ENCODE measurements around the gene KIF1B. TPM values are rescaled to one million over a fixed set of nuclear protein-coding genes. Genes with fewer than 3 reads are reported as not detected.

KIF1B gene
- total and polyA plus RNA-seq, 7 donors, result 4.8 to 78.4 (median 46.4) TPM

DNA sequence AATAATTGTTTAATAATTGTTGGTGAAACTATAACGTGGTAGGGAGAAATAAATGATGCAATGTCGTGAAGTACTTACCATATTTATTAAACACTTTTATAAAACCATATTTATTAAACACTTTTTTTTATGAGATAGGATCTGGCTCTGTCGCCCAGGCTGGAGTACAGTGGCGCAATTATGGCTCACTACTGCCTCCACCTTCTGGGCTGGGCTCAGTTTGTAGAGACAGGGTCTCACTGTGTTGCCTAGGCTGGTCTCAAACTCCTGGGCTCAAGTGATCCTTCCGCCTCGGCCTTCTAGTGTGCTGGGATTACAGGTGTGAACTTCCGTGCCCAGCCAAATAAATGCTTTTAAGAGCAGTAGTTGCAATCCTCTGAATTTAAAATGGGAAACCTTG, 112.5 kb downstream of the KIF1B start:
- peaks cover 0 to 50% (median 22%) of the 10 kb centered on the region in 4 donors for H3K36me3 ChIP-seq
- TF ChIP-seq POLR2AphosphoS5 (IDR thresholded peaks at IDR 0.05) (no peak), EP300 (IDR thresholded peaks at IDR 0.05) (no peak), POLR2A (IDR thresholded peaks at IDR 0.05) (no peak)
- TF ChIP-seq, protein P1, sequence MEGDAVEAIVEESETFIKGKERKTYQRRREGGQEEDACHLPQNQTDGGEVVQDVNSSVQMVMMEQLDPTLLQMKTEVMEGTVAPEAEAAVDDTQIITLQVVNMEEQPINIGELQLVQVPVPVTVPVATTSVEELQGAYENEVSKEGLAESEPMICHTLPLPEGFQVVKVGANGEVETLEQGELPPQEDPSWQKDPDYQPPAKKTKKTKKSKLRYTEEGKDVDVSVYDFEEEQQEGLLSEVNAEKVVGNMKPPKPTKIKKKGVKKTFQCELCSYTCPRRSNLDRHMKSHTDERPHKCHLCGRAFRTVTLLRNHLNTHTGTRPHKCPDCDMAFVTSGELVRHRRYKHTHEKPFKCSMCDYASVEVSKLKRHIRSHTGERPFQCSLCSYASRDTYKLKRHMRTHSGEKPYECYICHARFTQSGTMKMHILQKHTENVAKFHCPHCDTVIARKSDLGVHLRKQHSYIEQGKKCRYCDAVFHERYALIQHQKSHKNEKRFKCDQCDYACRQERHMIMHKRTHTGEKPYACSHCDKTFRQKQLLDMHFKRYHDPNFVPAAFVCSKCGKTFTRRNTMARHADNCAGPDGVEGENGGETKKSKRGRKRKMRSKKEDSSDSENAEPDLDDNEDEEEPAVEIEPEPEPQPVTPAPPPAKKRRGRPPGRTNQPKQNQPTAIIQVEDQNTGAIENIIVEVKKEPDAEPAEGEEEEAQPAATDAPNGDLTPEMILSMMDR (IDR thresholded peaks at IDR 0.05), result no peak
- no peak overlapping the region for H3K4me3 ChIP-seq
- no peak for DNase-seq
- no peaks in the 10 kb centered on the region for H3K27me3 ChIP-seq
- intact Hi-C loops (cut with DNase I), result no loop called here
- H3K4me1 ChIP-seq, result no peaks in the 10 kb centered on the region
- H3K9me3 ChIP-seq, result no peaks in the 10 kb centered on the region
- no peak overlapping the region for H3K27ac ChIP-seq
- WGBS, 2 donors, result 96% methylated on average over 7 of the region's 7 CpGs

GRCh38 chr1:10324627-10325026, 114.3 kb downstream of the KIF1B start:
- H3K4me1 ChIP-seq, result no peaks in the 10 kb centered on the region
- no peaks in the 10 kb centered on the region for H3K9me3 ChIP-seq
- DNase-seq, result no peak
- no peak overlapping the region for H3K4me3 ChIP-seq
- TF ChIP-seq POLR2AphosphoS5 (IDR thresholded peaks at IDR 0.05), result no peak
- TF ChIP-seq POLR2A (IDR thresholded peaks at IDR 0.05), result no peak
- TF ChIP-seq EP300 (IDR thresholded peaks at IDR 0.05), result no peak
- TF ChIP-seq, protein P1 (IDR thresholded peaks at IDR 0.05), result no peak
- 91 to 94% methylated on average over 6 of the region's 6 CpGs for WGBS, 2 donors
- intact Hi-C loops (cut with DNase I), result no loop called here
- no peaks in the 10 kb centered on the region for H3K27me3 ChIP-seq
- peaks cover 0 to 55% (median 22%) of the 10 kb centered on the region in 4 donors for H3K36me3 ChIP-seq
- H3K27ac ChIP-seq, result no peak overlapping the region

DNA sequence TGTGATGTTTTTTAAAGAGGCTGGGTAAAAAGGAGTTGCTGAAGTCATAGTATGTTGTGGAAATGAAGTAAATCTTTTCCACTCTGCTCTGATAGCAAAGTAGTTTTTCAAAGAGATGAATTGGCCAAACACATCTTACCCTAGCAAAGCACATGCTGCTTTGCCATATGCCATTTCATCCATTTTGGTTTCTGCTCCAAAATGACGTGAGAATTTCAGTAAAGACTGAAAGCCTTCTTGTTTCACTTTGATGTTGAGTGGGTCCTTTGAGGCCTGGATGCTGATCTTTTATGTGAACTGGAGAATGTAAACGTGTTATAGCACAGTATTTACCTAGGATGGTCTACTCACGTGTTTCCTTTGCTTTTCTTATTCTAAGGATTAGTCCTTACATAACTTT, 115.2 kb downstream of the KIF1B start:
- TF ChIP-seq, protein P1 (IDR thresholded peaks at IDR 0.05), result no peak
- TF ChIP-seq POLR2AphosphoS5 (IDR thresholded peaks at IDR 0.05) (no peak), POLR2A (IDR thresholded peaks at IDR 0.05) (no peak), EP300 (IDR thresholded peaks at IDR 0.05) (no peak)
- no peaks in the 10 kb centered on the region for H3K9me3 ChIP-seq
- no peak for DNase-seq
- intact Hi-C loops (cut with DNase I), result no loop called here
- H3K27ac ChIP-seq, result no peak overlapping the region
- WGBS, 2 donors, result 77 to 79% methylated on average over 3 of the region's 3 CpGs
- peaks cover 0 to 55% (median 22%) of the 10 kb centered on the region in 4 donors for H3K36me3 ChIP-seq
- no peak overlapping the region for H3K4me3 ChIP-seq
- no peaks in the 10 kb centered on the region for H3K4me1 ChIP-seq
- no peaks in the 10 kb centered on the region for H3K27me3 ChIP-seq

GRCh38 chr1:10326251-10326650, 115.9 kb downstream of the KIF1B start:
- TF ChIP-seq POLR2AphosphoS5 (IDR thresholded peaks at IDR 0.05) (no peak), POLR2A (IDR thresholded peaks at IDR 0.05) (no peak), EP300 (IDR thresholded peaks at IDR 0.05) (no peak)
- TF ChIP-seq, protein P1 (IDR thresholded peaks at IDR 0.05), result no peak
- no peaks in the 10 kb centered on the region for H3K27me3 ChIP-seq
- no peak overlapping the region for H3K27ac ChIP-seq
- H3K36me3 ChIP-seq, result peaks cover 0 to 55% (median 22%) of the 10 kb centered on the region in 4 donors
- H3K4me3 ChIP-seq, result no peak overlapping the region
- no peaks in the 10 kb centered on the region for H3K9me3 ChIP-seq
- DNase-seq, result no peak
- no peaks in the 10 kb centered on the region for H3K4me1 ChIP-seq
- 97 to 98% methylated on average over 11 of the region's 11 CpGs for WGBS, 2 donors
- intact Hi-C loops (cut with DNase I), result no loop called here

Data from sigmoid colon (tissue), 7 donors.